ENCODE results near the gene CAP1. TPM values are rescaled to one million over a fixed set of nuclear protein-coding genes. Genes with fewer than 3 reads are reported as not detected.

Gene CAP1
- total and polyA plus RNA-seq, 2 of the 4 experiments (the other 2 are of a cell fraction): 434 to 756 TPM

DNA sequence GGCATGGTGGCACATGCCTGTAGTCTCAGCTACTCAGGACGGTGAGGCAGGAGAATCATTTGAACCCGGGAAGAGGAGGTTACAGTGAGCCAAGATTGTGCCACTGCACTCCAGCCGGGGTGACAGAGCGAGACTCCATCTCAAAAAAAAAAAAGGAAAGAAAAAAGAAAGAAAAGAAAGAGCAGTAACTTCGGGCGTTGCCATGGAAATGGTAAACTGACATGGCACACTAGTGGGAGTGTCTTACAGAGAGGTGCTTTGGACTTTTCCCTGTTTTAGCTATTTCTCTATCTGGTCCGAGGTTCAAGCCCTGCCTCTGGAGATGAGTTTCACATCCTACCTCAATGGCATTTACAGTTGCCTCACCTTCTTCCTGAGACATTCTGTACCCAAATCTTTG, 79.6 kb downstream of the CAP1 start:
- Histone ChIP-seq H3K27me3 (ENCODE audit: control insufficient read depth, insufficient read depth, low read length) (peaks cover 31% of the 10 kb centered on the region), H2BK20ac (ENCODE audit: low read depth, low read length) (no peak overlapping the region), H4K20me1 (ENCODE audit: insufficient read depth, low read length) (no peaks in the 10 kb centered on the region), H3K56ac (ENCODE audit: extremely low read depth, insufficient read depth, low read length) (no peak overlapping the region), H3K4me3 (ENCODE audit: insufficient read depth, low read depth, low read length) (no peak overlapping the region), H3K79me1 (ENCODE audit: low read depth in 1 of 2, low read length in 2 of 2) (no peaks in the 10 kb centered on the region), H2BK15ac (ENCODE audit: low read depth, low read length) (no peak overlapping the region), H3K23ac (ENCODE audit: low read depth, low read length) (no peak overlapping the region), H3K18ac (ENCODE audit: low read depth, low read length) (no peak overlapping the region), H4K8ac (ENCODE audit: low read depth in 2 of 2, low read length in 2 of 2) (no peak overlapping the region), H3K14ac (replicated peaks; ENCODE audit: low read depth, low read length) (no peak overlapping the region), H3K36me3 (ENCODE audit: control insufficient read depth, insufficient read depth, low read length) (no peaks in the 10 kb centered on the region), H2BK120ac (ENCODE audit: low read depth, low read length) (no peak overlapping the region), H4K5ac (ENCODE audit: low read depth, low read length) (no peak overlapping the region), H3K4me1 (ENCODE audit: control insufficient read depth, insufficient read depth, low read length) (no peaks in the 10 kb centered on the region), H4K91ac (ENCODE audit: insufficient read depth, low read depth, low read length) (no peak overlapping the region), H3K9me3 (ENCODE audit: control insufficient read depth, insufficient read depth, low read length) (peaks cover 2% of the 10 kb centered on the region; the same call in 1 of the 2 replicates), H3K9ac (ENCODE audit: low read depth, low read length) (no peak overlapping the region), H3K27ac (ENCODE audit: insufficient read depth, low read length) (no peak overlapping the region), H2BK5ac (ENCODE audit: low read depth, low read length, poor library complexity, severe bottlenecking) (no peak overlapping the region), H2AK5ac (ENCODE audit: low read depth, low read length) (no peak overlapping the region), H3K4me2 (ENCODE audit: low read depth, low read length) (no peak overlapping the region), H2AK9ac (replicated peaks; ENCODE audit: low read depth, low read length, poor library complexity) (no peak overlapping the region), H3K9me1 (ENCODE audit: insufficient read depth, low read length) (no peaks in the 10 kb centered on the region), H3K4ac (ENCODE audit: low read depth, low read length) (no peak overlapping the region), H2AFZ (replicated peaks; ENCODE audit: low read length, poor library complexity) (no peak overlapping the region)
- DNase-seq (no peak), ATAC-seq (ENCODE audit: low read depth) (no peak)
- POLR2A ChIA-PET (ENCODE audit: unreplicated experiment): no interaction called here
- 80% methylated on average over 1 of the region's 7 CpGs; no CpG with 5 or more reads in 1 of the 2 experiments for WGBS, 2 experiments (ENCODE audit: extremely low coverage in 2 of 2, insufficient read length in 1 of 2)
- intact Hi-C loops (cut with micrococcal nuclease) (no loop called here), dilution Hi-C loops (cut with HindIII; ENCODE audit: low sequenced_read_pairs, unreplicated experiment) (no loop called here), in situ Hi-C loops (cut with MboI; ENCODE audit: low sequenced_read_pairs) (no loop called here)
- no peak for TF ChIP-seq FOS (IDR thresholded peaks at IDR 0.05; ENCODE audit: low read depth, low read length)
- TF ChIP-seq RCOR1 (IDR thresholded peaks at IDR 0.05; ENCODE audit: insufficient replicate concordance, low read length): no peak
- no peak for TF ChIP-seq POLR2A (IDR thresholded peaks at IDR 0.05; ENCODE audit: low read depth, low read length)
- TF ChIP-seq, protein P1, sequence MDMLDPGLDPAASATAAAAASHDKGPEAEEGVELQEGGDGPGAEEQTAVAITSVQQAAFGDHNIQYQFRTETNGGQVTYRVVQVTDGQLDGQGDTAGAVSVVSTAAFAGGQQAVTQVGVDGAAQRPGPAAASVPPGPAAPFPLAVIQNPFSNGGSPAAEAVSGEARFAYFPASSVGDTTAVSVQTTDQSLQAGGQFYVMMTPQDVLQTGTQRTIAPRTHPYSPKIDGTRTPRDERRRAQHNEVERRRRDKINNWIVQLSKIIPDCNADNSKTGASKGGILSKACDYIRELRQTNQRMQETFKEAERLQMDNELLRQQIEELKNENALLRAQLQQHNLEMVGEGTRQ (IDR thresholded peaks at IDR 0.05; ENCODE audit: low read depth, low read length): no peak
- TF ChIP-seq CHD1 (IDR thresholded peaks at IDR 0.05; ENCODE audit: low read depth, low read length): no peak
- no peak for TF ChIP-seq RFX5 (IDR thresholded peaks at IDR 0.05; ENCODE audit: low read depth, low read length)
- TF ChIP-seq, protein P2, sequence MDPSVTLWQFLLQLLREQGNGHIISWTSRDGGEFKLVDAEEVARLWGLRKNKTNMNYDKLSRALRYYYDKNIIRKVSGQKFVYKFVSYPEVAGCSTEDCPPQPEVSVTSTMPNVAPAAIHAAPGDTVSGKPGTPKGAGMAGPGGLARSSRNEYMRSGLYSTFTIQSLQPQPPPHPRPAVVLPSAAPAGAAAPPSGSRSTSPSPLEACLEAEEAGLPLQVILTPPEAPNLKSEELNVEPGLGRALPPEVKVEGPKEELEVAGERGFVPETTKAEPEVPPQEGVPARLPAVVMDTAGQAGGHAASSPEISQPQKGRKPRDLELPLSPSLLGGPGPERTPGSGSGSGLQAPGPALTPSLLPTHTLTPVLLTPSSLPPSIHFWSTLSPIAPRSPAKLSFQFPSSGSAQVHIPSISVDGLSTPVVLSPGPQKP (IDR thresholded peaks at IDR 0.05; ENCODE audit: borderline replicate concordance, low read depth, low read length): no peak
- no peak for TF ChIP-seq BHLHE40 (IDR thresholded peaks at IDR 0.05; ENCODE audit: low read depth, low read length)
- no peak for TF ChIP-seq MAFK (IDR thresholded peaks at IDR 0.05; ENCODE audit: low read depth, low read length)
- no peak for TF ChIP-seq CEBPB (IDR thresholded peaks at IDR 0.05; ENCODE audit: low read depth, low read length)
- TF ChIP-seq, protein P3, sequence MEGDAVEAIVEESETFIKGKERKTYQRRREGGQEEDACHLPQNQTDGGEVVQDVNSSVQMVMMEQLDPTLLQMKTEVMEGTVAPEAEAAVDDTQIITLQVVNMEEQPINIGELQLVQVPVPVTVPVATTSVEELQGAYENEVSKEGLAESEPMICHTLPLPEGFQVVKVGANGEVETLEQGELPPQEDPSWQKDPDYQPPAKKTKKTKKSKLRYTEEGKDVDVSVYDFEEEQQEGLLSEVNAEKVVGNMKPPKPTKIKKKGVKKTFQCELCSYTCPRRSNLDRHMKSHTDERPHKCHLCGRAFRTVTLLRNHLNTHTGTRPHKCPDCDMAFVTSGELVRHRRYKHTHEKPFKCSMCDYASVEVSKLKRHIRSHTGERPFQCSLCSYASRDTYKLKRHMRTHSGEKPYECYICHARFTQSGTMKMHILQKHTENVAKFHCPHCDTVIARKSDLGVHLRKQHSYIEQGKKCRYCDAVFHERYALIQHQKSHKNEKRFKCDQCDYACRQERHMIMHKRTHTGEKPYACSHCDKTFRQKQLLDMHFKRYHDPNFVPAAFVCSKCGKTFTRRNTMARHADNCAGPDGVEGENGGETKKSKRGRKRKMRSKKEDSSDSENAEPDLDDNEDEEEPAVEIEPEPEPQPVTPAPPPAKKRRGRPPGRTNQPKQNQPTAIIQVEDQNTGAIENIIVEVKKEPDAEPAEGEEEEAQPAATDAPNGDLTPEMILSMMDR (conservative IDR thresholded peaks at IDR 0.05; ENCODE audit: low read depth, low read length): no peak
- TF ChIP-seq MXI1 (IDR thresholded peaks at IDR 0.05; ENCODE audit: borderline replicate concordance, low read depth, low read length): no peak
- no peak for TF ChIP-seq NFE2L2 (IDR thresholded peaks at IDR 0.05; ENCODE audit: low read depth, low read length)
- no peak for TF ChIP-seq MAZ (IDR thresholded peaks at IDR 0.05; ENCODE audit: borderline replicate concordance, low read depth, low read length)
- no peak for TF ChIP-seq SMC3 (IDR thresholded peaks at IDR 0.05; ENCODE audit: low read depth, low read length)
- TF ChIP-seq RAD21 (IDR thresholded peaks at IDR 0.05; ENCODE audit: low read length): no peak
- CTCF ChIA-PET: interaction anchor here (1.5 kb wide), 1 partner anchor 24 kb away, joined by 3 read pairs; no protein-coding TSS in a partner anchor
- BruUV-seq (replicated peaks): no TSS peak
